K562 (cell line): Measurements from ENCODE around the gene PEX11B. TPM values are rescaled to one million over a fixed set of nuclear protein-coding genes. Genes with fewer than 3 reads are reported as not detected.

ENCODE experiments used
- CBFB ChIP-seq: sonication (generic); formaldehyde crosslinking; IDR thresholded peaks from 2 replicates; pipeline ENCODE4 v1.4.0; 2020; ENCODE audit warnings: mild to moderate bottlenecking, missing genetic modification reagents
- CUX1 ChIP-seq: fragments of 200-800 bp; sonication (Bioruptor generic); IDR thresholded peaks from 2 replicates; pipeline ENCODE4 v1.6.1; 2016; ENCODE audit warnings: missing genetic modification characterization, missing compliant biosample characterization
- JUN ChIP-seq, 2 experiments: sonication (generic) in 1 of 2; formaldehyde crosslinking in 1 of 2; IDR thresholded peaks; 2 replicates each; pipeline versions ENCODE4 v1.6.1 to v1.8.0; 2012 to 2022; ENCODE audit warnings: borderline replicate concordance in 2 of 2, mild to moderate bottlenecking in 2 of 2, improper control_type of control experiment in 1 of 2, low read depth in 1 of 2, low read length in 1 of 2, missing genetic modification reagents in 1 of 2
- KAT7 ChIP-seq: sonication (generic); formaldehyde crosslinking; IDR thresholded peaks from 2 replicates; pipeline ENCODE4 v1.8.0; 2022; ENCODE audit warnings: missing genetic modification reagents, mild to moderate bottlenecking, borderline replicate concordance
- MEIS2 ChIP-seq: fragments of 450-650 bp; IDR thresholded peaks from 2 replicates; pipeline ENCODE4 v1.6.1; 2014; ENCODE audit warnings: mild to moderate bottlenecking; ENCODE audit not compliant: partially characterized antibody
- PHTF2 ChIP-seq: fragments of 250-450 bp; sonication (Bioruptor Pico); IDR thresholded peaks from 2 replicates; pipeline ENCODE4 v1.5.0; 2021; ENCODE audit warnings: mild to moderate bottlenecking
- SMARCC2 ChIP-seq: fragments of 450-650 bp; IDR thresholded peaks from 2 replicates; pipeline ENCODE4 v1.6.1; 2017; ENCODE audit warnings: antibody characterized with exemption, moderate library complexity, mild to moderate bottlenecking, low read depth
- STAT5A ChIP-seq: IDR thresholded peaks from 2 replicates; pipeline ENCODE4 v1.6.1; 2012; ENCODE audit warnings: low read length, inconsistent platforms, borderline replicate concordance
- THRAP3 ChIP-seq: fragments of 450-650 bp; IDR thresholded peaks from 2 replicates; pipeline ENCODE4 v1.6.1; 2016; ENCODE audit warnings: mild to moderate bottlenecking, inconsistent platforms, borderline replicate concordance
- ZNF444 ChIP-seq: fragments of 250-450 bp; sonication (Bioruptor Pico); IDR thresholded peaks from 2 replicates; pipeline ENCODE4 v1.4.0; 2020; ENCODE audit warnings: mild to moderate bottlenecking, moderate library complexity
- polyA plus RNA-seq, 8 experiments: library from polyadenylated mRNA; depleted of rRNA in 4 of 8; stranded (reverse) in 5 of 8; unstranded in 3 of 8; fragments of >200 nt; fragmentation: Nextera tagmentation in 2 of 8; fragmentation: Illumina TruSeq in 1 of 8; extraction: Ambion mirVana in 2 of 8; extraction: Trizol in 1 of 8; gene quantifications; 2 replicates each; pipeline versions ENCODE4 v1.2.1 to v1.2.3, GENCODE V29; 2011 to 2014; ENCODE audit warnings: inconsistent platforms in 1 of 8, missing spikeins in 1 of 8
- total RNA-seq, 7 experiments: library from RNA; depleted of rRNA in 6 of 7; stranded (reverse); fragments of >200 nt in 6 of 7; fragmentation: Illumina TruSeq in 2 of 7; extraction: Trizol in 2 of 7; gene quantifications; 2 replicates each; pipeline versions ENCODE4 v1.2.1 to v1.2.3, GENCODE V29; 2011 to 2021; ENCODE audit warnings: low replicate concordance in 1 of 7
- TF ChIP-seq, protein P1 (sequence below): fragments of 250-450 bp; sonication (Bioruptor Pico); IDR thresholded peaks from 2 replicates; pipeline ENCODE4 v1.5.0; 2020; ENCODE audit warnings: mild to moderate bottlenecking, borderline replicate concordance
- TF ChIP-seq, protein P2 (sequence below): fragments of 250-450 bp; sonication (Bioruptor Pico); IDR thresholded peaks from 2 replicates; pipeline ENCODE4 v1.8.0; 2021; ENCODE audit warnings: moderate library complexity, mild to moderate bottlenecking, inconsistent platforms

PEX11B gene
- total and polyA plus RNA-seq, 9 of the 15 experiments (the other 6 are each of a cell fraction or from before 2014, with no cell fraction given): 13.2 to 60.0 (median 21.7) TPM

DNA sequence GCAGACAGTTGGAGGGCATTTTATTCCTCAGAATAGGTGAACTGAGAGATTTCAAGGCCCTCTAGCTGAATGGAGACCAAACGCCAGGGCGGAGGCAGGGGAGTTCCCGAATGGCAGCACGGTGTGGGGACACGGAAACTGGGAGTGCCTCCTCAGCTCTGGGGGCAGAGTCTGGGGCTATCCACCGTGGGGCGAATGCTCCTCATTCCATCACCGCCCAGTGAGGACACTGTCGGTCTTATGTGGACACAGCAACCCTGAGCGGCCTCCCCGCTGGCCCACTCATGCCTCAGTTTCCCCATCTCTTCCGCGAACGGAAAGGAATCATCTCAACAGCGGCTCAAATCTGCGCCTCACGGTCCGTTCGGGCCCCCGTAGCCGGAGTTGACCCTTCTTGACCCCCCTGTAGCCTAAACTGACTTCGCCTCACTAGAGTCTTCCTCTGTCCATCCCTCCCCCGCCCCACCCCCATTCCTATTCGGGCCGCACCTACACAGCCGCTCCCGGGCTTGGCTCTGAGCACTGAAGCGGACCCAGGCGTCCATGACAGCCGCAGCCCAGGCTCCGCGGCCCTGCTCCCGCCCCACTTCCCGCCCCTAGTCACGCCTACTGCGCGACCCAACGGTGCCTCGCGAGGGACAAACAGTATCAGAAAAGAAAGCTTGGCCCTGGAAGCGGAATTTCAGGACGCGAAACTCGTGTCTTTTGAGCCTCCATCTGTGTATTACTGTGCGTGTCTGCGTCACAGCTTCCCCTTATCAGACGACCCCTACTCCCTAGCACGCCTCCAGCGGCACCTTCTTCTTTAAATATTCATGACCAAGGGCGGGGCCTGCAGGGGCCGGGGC is at the start of gene PEX11B (continued):
- TF ChIP-seq, protein P1, sequence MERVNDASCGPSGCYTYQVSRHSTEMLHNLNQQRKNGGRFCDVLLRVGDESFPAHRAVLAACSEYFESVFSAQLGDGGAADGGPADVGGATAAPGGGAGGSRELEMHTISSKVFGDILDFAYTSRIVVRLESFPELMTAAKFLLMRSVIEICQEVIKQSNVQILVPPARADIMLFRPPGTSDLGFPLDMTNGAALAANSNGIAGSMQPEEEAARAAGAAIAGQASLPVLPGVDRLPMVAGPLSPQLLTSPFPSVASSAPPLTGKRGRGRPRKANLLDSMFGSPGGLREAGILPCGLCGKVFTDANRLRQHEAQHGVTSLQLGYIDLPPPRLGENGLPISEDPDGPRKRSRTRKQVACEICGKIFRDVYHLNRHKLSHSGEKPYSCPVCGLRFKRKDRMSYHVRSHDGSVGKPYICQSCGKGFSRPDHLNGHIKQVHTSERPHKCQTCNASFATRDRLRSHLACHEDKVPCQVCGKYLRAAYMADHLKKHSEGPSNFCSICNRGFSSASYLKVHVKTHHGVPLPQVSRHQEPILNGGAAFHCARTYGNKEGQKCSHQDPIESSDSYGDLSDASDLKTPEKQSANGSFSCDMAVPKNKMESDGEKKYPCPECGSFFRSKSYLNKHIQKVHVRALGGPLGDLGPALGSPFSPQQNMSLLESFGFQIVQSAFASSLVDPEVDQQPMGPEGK (CRISPR knock-in tag): no peak
- TF ChIP-seq CUX1 (no peak), JUN (IDR thresholded peaks at IDR 0.05; ENCODE audit: borderline replicate concordance, low read depth, low read length) (no peak), JUN (CRISPR knock-in tag; IDR thresholded peaks at IDR 0.05; ENCODE audit: borderline replicate concordance) (no peak), ZNF444 (no peak), SMARCC2 (no peak), CBFB (CRISPR knock-in tag) (no peak), STAT5A (no peak), MEIS2 (no peak), THRAP3 (no peak), KAT7 (CRISPR knock-in tag) (no peak), PHTF2 (CRISPR knock-in tag) (no peak)
- TF ChIP-seq, protein P2, sequence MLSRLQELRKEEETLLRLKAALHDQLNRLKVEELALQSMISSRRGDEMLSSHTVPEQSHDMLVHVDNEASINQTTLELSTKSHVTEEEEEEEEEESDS (CRISPR knock-in tag): no peak
